GM19351 (cell line): ENCODE measurements around the gene HIBCH.
"Not testable (repeated sequence)": the region's sequence is repeated elsewhere in the genome, so short reads cannot be mapped to it uniquely, and the experiment has no call there.

Experiments
- ATAC-seq: cut with Tn5 transposase; IDR thresholded peaks from one replicate; pipeline ENCODE4 v1.9.1; 2021; ENCODE audit warnings: mild to moderate bottlenecking, moderate library complexity; ENCODE audit not compliant: unreplicated experiment

The HIBCH gene

GRCh38 chr2:190254063-190254850 lies 65.4 kb downstream of the HIBCH start:
- no peak for ATAC-seq

GRCh38 chr2:190250421-190250820 lies 69.2 kb downstream of the HIBCH start:
- ATAC-seq = no peak

- ATAC-seq = no peak
Measured at GRCh38 chr2:190235551-190236075, 84.0 kb downstream of the HIBCH start.

- ATAC-seq = no peak
Measured at GRCh38 chr2:190235101-190235500, 84.5 kb downstream of the HIBCH start.

GRCh38 chr2:190223989-190224388 lies 95.6 kb downstream of the HIBCH start:
- ATAC-seq = not testable (repeated sequence)

- not testable (repeated sequence) for ATAC-seq
Measured at GRCh38 chr2:190222745-190223144, 96.9 kb downstream of the HIBCH start.

- no peak for ATAC-seq
Measured at GRCh38 chr2:190221429-190221828, 98.2 kb downstream of the HIBCH start.

GRCh38 chr2:190219186-190219585 lies 100.4 kb downstream of the HIBCH start:
- no peak for ATAC-seq

GRCh38 chr2:190217616-190218015 lies 102.0 kb downstream of the HIBCH start:
- no peak for ATAC-seq

- no peak for ATAC-seq
Measured at GRCh38 chr2:190216829-190217228, 102.8 kb downstream of the HIBCH start.

GRCh38 chr2:190215620-190216019 lies 104.0 kb downstream of the HIBCH start:
- ATAC-seq = no peak

- ATAC-seq = no peak
Measured at GRCh38 chr2:190214426-190215194, 105.0 kb downstream of the HIBCH start.

GRCh38 chr2:190213441-190214335 lies 105.9 kb downstream of the HIBCH start:
- no peak for ATAC-seq

GRCh38 chr2:190210471-190210870 lies 109.2 kb downstream of the HIBCH start:
- no peak for ATAC-seq

GRCh38 chr2:190209559-190209958 lies 110.1 kb downstream of the HIBCH start:
- no peak for ATAC-seq

GRCh38 chr2:190207930-190208329 lies 111.7 kb downstream of the HIBCH start:
- ATAC-seq = no peak

- ATAC-seq = no peak
Measured at GRCh38 chr2:190205657-190206056, 114.0 kb downstream of the HIBCH start.

- no peak for ATAC-seq
Measured at GRCh38 chr2:190202604-190203003, 117.0 kb downstream of the HIBCH start.

- ATAC-seq = no peak
Measured at GRCh38 chr2:190202018-190202417, 117.6 kb downstream of the HIBCH start.

GRCh38 chr2:190200603-190201002 lies 119.0 kb downstream of the HIBCH start:
- ATAC-seq = no peak

- ATAC-seq = no peak
Measured at GRCh38 chr2:190199530-190199929, 120.1 kb downstream of the HIBCH start.
